ENCODE results near the gene BBC3. TPM values are rescaled to one million over a fixed set of nuclear protein-coding genes. Genes with fewer than 3 reads are reported as not detected.

The BBC3 gene
- polyA plus RNA-seq, 1 donor from 2014 or later: 15.6 TPM

DNA sequence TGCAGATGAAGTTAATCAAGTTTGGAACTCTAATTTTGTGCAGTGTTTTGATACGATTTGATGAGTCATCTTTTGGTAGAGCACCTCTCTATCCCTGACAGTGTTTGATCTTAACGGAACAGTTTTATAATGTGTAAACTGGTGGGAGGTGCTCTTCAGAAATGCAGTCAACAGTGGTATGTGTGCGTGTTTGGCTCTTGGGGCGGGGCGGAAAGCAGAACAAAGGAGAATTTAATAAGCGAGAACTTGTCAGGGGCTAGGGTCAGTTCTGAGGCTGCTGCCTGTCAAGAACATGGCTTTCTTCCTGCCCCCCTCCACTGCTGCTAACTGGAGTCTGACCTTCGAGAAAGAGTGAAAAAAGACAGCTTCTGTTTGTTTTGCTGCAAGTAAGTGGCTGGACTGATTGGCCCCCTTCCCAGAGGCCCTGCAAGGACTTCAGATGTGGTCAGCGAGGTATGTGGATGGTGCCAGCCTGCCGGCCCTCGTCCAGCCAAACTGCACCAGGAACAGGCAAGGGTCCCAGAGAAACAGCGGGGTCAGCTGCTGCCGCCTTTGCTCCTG, 40.8 kb downstream of the BBC3 start:
- Histone ChIP-seq H3K9ac (ENCODE audit: low read length) (no peak overlapping the region), H4K20me1 (ENCODE audit: insufficient read depth) (no peaks in the 10 kb centered on the region), H3K9me2 (ENCODE audit: insufficient read depth, low read length) (no peaks in the 10 kb centered on the region), H3K79me2 (replicated peaks; ENCODE audit: insufficient read depth, low read length) (no peaks in the 10 kb centered on the region), H2AFZ (ENCODE audit: low read depth, low read length) (no peak overlapping the region), H3K27ac (ENCODE audit: low read length) (no peak overlapping the region), H3K36me3 (ENCODE audit: insufficient read depth, low read length) (no peaks in the 10 kb centered on the region), H3K27me3 (ENCODE audit: insufficient read depth, low read depth, low read length) (no peaks in the 10 kb centered on the region), H3F3A (ENCODE audit: insufficient read depth, low read length, poor library complexity, severe bottlenecking) (no peaks in the 10 kb centered on the region), H3K9me3 (ENCODE audit: low read length) (no peaks in the 10 kb centered on the region), H3K4me3 (ENCODE audit: low read length) (no peak overlapping the region), H3K4me2 (ENCODE audit: low read length) (no peak overlapping the region)
- TF ChIP-seq EZH2 (IDR thresholded peaks at IDR 0.05; ENCODE audit: borderline replicate concordance, insufficient read depth, low read length, poor library complexity, severe bottlenecking): no peak
- no peak for TF ChIP-seq EP300 (conservative IDR thresholded peaks at IDR 0.05; ENCODE audit: poor library complexity, severe bottlenecking)
- TF ChIP-seq REST (IDR thresholded peaks at IDR 0.05; ENCODE audit: borderline replicate concordance): no peak
- TF ChIP-seq, protein P1, sequence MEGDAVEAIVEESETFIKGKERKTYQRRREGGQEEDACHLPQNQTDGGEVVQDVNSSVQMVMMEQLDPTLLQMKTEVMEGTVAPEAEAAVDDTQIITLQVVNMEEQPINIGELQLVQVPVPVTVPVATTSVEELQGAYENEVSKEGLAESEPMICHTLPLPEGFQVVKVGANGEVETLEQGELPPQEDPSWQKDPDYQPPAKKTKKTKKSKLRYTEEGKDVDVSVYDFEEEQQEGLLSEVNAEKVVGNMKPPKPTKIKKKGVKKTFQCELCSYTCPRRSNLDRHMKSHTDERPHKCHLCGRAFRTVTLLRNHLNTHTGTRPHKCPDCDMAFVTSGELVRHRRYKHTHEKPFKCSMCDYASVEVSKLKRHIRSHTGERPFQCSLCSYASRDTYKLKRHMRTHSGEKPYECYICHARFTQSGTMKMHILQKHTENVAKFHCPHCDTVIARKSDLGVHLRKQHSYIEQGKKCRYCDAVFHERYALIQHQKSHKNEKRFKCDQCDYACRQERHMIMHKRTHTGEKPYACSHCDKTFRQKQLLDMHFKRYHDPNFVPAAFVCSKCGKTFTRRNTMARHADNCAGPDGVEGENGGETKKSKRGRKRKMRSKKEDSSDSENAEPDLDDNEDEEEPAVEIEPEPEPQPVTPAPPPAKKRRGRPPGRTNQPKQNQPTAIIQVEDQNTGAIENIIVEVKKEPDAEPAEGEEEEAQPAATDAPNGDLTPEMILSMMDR (IDR thresholded peaks at IDR 0.05; ENCODE audit: poor library complexity, severe bottlenecking): no peak
- TF ChIP-seq RAD21 (conservative IDR thresholded peaks at IDR 0.05): no peak
- TF ChIP-seq MXI1 (conservative IDR thresholded peaks at IDR 0.05; ENCODE audit: poor library complexity, severe bottlenecking): no peak

- no peak for TF ChIP-seq POLR2AphosphoS5 (IDR thresholded peaks at IDR 0.05)
- TF ChIP-seq, protein P1 (IDR thresholded peaks at IDR 0.05; ENCODE audit: poor library complexity, severe bottlenecking): no peak
- TF ChIP-seq MXI1 (conservative IDR thresholded peaks at IDR 0.05; ENCODE audit: poor library complexity, severe bottlenecking): no peak
- TF ChIP-seq SMC3 (conservative IDR thresholded peaks at IDR 0.05; ENCODE audit: poor library complexity): no peak
- TF ChIP-seq TAF1 (IDR thresholded peaks at IDR 0.05; ENCODE audit: low read depth): no peak
- no peak for TF ChIP-seq EZH2 (IDR thresholded peaks at IDR 0.05; ENCODE audit: borderline replicate concordance, insufficient read depth, low read length, poor library complexity, severe bottlenecking)
- no peak for TF ChIP-seq REST (IDR thresholded peaks at IDR 0.05; ENCODE audit: borderline replicate concordance)
- no peak for TF ChIP-seq EP300 (conservative IDR thresholded peaks at IDR 0.05; ENCODE audit: poor library complexity, severe bottlenecking)
- no peak for TF ChIP-seq RAD21 (conservative IDR thresholded peaks at IDR 0.05)
- Histone ChIP-seq H3K79me2 (replicated peaks; ENCODE audit: insufficient read depth, low read length) (no peaks in the 10 kb centered on the region), H3K4me3 (ENCODE audit: low read length) (no peak overlapping the region), H3K9me2 (ENCODE audit: insufficient read depth, low read length) (no peaks in the 10 kb centered on the region), H3K4me2 (ENCODE audit: low read length) (no peak overlapping the region), H3K9ac (ENCODE audit: low read length) (no peak overlapping the region), H3K27me3 (ENCODE audit: insufficient read depth, low read depth, low read length) (no peaks in the 10 kb centered on the region), H3K9me3 (ENCODE audit: low read length) (no peaks in the 10 kb centered on the region), H4K20me1 (ENCODE audit: insufficient read depth) (no peaks in the 10 kb centered on the region), H3K36me3 (ENCODE audit: insufficient read depth, low read length) (no peaks in the 10 kb centered on the region), H3F3A (ENCODE audit: insufficient read depth, low read length, poor library complexity, severe bottlenecking) (no peaks in the 10 kb centered on the region), H3K27ac (ENCODE audit: low read length) (no peak overlapping the region), H2AFZ (ENCODE audit: low read depth, low read length) (no peak overlapping the region)
Observed at GRCh38 chr19:47188507-47189033, 42.4 kb downstream of the BBC3 start.

Measured in neural cell (in vitro differentiated cells).